GM18511 (cell line): ENCODE measurements around the gene KDM3A.

Experiments used
- ATAC-seq: cut with Tn5 transposase; IDR thresholded peaks from one replicate; pipeline ENCODE4 v1.9.1; 2021; ENCODE audit warnings: mild to moderate bottlenecking, moderate library complexity; ENCODE audit not compliant: unreplicated experiment

KDM3A gene

DNA sequence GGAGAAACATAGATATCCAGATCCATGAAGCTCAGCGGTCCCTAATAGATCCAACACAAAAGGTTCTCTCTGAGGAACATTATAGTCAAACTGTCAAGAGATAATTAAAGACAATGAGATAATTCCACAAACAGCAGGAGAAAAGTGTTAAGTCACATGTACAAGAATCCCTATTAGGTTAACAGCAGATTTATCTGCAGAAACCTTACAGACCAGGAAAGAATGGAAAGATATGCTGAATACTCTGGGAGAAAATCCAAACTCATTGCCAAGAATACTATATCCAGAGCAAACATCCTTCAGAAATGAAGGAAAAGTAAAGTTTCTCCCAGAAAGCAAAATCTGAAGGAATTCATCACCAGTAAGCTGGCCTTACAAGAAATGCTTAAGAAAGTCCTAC is 10.8 kb upstream of the KDM3A start:
- no peak for ATAC-seq

GRCh38 chr2:86433137-86433536 is 8.0 kb upstream of the KDM3A start:
- ATAC-seq: no peak

- no peak for ATAC-seq
Observed at GRCh38 chr2:86434290-86434689, 6.9 kb upstream of the KDM3A start.

- ATAC-seq: no peak
Observed at GRCh38 chr2:86435531-86435930, 5.6 kb upstream of the KDM3A start.

DNA sequence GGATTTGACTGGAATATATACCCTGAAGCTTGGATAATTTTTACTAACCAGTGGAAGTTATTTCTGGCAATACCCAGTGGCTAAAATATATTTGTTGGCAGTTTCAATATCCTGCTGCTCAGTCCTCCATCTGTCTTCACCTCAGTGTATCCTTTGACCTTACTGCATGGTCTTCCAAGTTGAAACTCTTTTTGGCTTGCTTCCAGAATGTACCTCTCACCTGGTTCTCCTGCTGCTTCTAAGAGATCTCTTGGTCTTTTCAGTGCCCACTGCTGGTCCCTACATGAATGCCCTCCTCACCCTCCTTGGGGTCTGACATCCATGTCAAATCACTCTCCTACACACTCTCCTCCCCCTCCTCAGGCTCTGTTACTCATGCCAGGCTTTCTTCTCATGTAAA is 4.8 kb upstream of the KDM3A start:
- ATAC-seq: no peak

GRCh38 chr2:86439879-86440630 is 1.1 kb upstream of the KDM3A start:
- ATAC-seq: no peak

GRCh38 chr2:86441392-86441881 is 266 bp downstream of the KDM3A start:
- peak; percentile 20 for ATAC-seq

- peak; percentile 23 for ATAC-seq
Observed at GRCh38 chr2:86441882-86442641, 891 bp downstream of the KDM3A start.

- ATAC-seq: peak; percentile 74
Observed at GRCh38 chr2:86442642-86443005, 1.5 kb downstream of the KDM3A start.

DNA sequence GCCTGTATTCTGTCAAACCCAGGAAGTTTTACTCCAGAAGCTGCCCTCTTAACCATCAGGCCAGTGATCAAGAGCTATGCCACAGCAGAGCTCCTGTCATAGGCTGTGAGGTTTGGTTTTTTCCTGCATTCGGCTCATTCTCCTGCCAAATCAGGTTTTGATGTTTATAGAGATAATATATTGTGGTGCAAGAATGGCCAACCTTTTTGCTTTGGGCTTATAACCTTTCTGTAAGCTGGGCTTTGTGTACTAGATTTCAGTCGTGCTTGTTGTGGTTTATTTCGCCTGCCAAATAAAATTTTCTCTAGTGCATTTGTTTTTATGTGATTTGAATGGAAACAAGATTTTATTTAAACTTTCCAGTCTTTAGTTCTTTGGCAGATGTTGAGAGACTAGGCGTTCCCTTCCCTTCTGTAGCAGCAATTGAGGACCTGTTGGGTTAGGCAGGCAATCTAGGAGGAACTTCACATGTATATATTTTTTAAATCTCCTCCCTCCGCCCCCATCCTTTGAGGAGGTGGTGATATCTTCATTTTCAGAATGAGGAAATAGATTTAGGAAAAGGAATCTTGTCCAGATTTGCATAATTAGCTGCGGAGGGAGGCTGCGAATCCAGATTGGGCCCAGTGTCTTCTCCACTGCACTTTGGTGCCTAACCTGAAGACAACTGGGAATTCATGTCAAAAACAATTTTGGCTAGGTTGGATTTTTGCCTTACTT is 2.6 kb downstream of the KDM3A start:
- ATAC-seq: no peak

GRCh38 chr2:86445436-86445835 is 4.3 kb downstream of the KDM3A start:
- no peak for ATAC-seq

DNA sequence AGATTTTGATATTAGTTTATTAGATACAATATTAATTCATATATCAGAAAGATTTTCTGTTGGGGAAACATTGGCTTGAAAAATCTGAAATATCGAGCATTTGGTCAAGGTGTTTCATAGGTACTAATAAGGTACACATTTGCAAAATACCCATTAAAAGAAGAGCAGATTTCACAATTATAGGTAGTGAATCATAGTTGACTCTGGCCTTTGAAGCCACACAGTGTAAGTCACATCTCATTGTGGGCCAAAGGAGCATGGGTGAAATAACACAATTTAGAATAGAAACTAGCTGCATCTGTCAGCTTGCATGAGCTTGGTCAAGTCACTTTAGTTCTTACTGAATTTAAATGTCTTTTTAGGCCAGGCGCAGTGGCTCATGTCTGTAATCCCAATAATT is 4.9 kb downstream of the KDM3A start:
- ATAC-seq: no peak

- no peak for ATAC-seq
Observed at GRCh38 chr2:86453836-86454235, 12.7 kb downstream of the KDM3A start.

DNA sequence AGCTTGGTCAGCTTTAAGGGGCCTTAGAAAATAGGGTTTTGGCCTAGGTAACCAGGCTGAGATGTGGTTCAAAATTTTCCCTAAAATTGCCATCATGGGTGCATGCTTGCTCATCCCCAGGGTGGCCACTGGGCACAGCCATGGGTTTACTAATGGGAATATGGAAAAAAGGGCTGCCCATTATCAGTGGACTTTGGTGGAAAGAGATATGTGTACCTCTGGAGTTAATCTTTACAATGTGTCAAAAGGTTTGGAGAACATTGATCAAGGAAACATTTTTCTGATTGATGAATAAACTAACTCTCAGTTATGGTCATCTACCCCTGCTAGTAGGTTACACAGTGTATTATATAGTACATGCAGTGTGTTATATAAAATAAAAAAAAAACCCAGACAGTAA is 13.1 kb downstream of the KDM3A start:
- ATAC-seq: no peak

- no peak for ATAC-seq
Observed at GRCh38 chr2:86455181-86455580, 14.0 kb downstream of the KDM3A start.

GRCh38 chr2:86461042-86461743 is 20.0 kb downstream of the KDM3A start:
- ATAC-seq: no peak

GRCh38 chr2:86464652-86465051 is 23.5 kb downstream of the KDM3A start:
- ATAC-seq: no peak

DNA sequence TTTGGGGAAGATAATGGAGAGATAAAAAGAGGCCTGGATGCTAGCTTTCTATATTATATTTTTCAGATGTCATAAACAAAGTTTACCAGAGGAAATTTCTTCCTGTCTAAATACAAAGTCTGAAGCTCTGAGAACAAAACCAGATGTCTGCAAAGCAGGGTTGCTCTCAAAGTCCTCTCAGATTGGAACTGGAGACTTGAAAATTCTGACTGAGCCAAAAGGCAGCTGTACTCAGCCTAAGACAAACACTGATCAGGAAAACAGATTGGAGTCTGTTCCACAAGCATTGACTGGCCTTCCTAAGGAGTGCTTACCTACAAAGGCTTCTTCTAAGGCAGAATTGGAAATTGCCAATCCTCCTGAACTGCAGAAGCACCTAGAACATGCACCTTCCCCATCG is 25.1 kb downstream of the KDM3A start:
- no peak for ATAC-seq

- no peak for ATAC-seq
Observed at GRCh38 chr2:86468162-86469033, 27.2 kb downstream of the KDM3A start.

GRCh38 chr2:86470890-86471289 is 29.7 kb downstream of the KDM3A start:
- no peak for ATAC-seq
